ENCODE data around the gene TAGLN3.

The TAGLN3 gene

DNA sequence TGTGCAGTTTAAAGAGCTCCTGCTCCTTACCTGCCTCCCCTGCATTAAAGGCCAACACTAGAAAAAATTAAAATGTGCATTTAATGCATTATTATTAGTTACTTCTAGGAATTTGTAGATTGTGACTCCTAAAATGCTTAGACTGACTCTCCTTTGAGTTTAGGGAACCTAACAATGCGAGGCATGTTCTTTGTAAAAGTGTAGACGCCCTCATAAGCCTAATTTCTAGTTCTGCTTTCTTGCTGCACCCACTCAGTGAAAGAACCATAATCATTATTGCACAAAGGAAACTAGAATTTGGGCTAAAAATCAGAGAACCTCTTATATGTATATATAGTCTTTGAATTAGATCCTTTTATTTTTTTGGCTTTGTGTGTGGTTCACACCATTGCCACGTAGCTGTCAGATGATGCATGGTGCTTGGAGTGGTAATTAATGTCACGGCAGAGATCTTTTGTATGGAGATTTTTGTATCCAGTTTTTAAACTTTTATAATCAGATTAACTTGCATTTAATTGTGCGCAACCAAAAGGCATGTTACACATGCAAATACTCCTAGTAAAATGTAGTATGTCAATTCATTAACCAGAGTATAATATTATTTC is 19.2 kb upstream of the TAGLN3 start:
- ChIA-PET CTCF (interaction anchor here (0.7 to 2.6 kb wide), 8 partner anchors 10 to 310 kb away, joined by 3 to 16 read pairs (median 4); no protein-coding TSS in a partner anchor), POLR2A (interaction anchor here (0.5 to 1.7 kb wide), 10 partner anchors 10 to 582 kb away, joined by 3 to 9 read pairs (median 4); partner anchors contain the start of genes ATG3 and SLC35A5)
- Histone ChIP-seq H3K27ac (ENCODE audit: extremely low read depth, low read depth, low read length) (peak overlapping the region; percentile 45; the same call in 1 of the 2 replicates), H3K9me3 (ENCODE audit: control insufficient read depth, insufficient read depth, low read depth, low read length) (no peaks in the 10 kb centered on the region), H3K4me3 (ENCODE audit: low read depth, low read length) (peak overlapping the region; percentile 89), H3K36me3 (ENCODE audit: control insufficient read depth in 2 of 2, insufficient read depth in 1 of 2, low read length in 2 of 2) (peaks cover 0 to 18% of the 10 kb centered on the region in 2 experiments; a peak in 2 of 3 replicates), H3K4me1 (ENCODE audit: control insufficient read depth, insufficient read depth, low read length) (no peaks in the 10 kb centered on the region)
- TF ChIP-seq ZNF335 (tag by site-specific recombination; conservative IDR thresholded peaks at IDR 0.05) (peak; percentile 1), HOXD13 (CRISPR knock-in tag; IDR thresholded peaks at IDR 0.05; ENCODE audit: borderline replicate concordance) (no peak), SP3 (tag by site-specific recombination; IDR thresholded peaks at IDR 0.05) (peak; percentile 4; the same call in 1 of the 2 replicates)
- TF ChIP-seq, protein P1, sequence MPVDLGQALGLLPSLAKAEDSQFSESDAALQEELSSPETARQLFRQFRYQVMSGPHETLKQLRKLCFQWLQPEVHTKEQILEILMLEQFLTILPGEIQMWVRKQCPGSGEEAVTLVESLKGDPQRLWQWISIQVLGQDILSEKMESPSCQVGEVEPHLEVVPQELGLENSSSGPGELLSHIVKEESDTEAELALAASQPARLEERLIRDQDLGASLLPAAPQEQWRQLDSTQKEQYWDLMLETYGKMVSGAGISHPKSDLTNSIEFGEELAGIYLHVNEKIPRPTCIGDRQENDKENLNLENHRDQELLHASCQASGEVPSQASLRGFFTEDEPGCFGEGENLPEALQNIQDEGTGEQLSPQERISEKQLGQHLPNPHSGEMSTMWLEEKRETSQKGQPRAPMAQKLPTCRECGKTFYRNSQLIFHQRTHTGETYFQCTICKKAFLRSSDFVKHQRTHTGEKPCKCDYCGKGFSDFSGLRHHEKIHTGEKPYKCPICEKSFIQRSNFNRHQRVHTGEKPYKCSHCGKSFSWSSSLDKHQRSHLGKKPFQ (tag by site-specific recombination; IDR thresholded peaks at IDR 0.05): peak; percentile 55; the same call in 1 of the 2 replicates
- TF ChIP-seq, protein P2, sequence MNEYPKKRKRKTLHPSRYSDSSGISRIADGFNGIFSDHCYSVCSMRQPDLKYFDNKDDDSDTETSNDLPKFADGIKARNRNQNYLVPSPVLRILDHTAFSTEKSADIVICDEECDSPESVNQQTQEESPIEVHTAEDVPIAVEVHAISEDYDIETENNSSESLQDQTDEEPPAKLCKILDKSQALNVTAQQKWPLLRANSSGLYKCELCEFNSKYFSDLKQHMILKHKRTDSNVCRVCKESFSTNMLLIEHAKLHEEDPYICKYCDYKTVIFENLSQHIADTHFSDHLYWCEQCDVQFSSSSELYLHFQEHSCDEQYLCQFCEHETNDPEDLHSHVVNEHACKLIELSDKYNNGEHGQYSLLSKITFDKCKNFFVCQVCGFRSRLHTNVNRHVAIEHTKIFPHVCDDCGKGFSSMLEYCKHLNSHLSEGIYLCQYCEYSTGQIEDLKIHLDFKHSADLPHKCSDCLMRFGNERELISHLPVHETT (tag by site-specific recombination; IDR thresholded peaks at IDR 0.05): no peak

DNA sequence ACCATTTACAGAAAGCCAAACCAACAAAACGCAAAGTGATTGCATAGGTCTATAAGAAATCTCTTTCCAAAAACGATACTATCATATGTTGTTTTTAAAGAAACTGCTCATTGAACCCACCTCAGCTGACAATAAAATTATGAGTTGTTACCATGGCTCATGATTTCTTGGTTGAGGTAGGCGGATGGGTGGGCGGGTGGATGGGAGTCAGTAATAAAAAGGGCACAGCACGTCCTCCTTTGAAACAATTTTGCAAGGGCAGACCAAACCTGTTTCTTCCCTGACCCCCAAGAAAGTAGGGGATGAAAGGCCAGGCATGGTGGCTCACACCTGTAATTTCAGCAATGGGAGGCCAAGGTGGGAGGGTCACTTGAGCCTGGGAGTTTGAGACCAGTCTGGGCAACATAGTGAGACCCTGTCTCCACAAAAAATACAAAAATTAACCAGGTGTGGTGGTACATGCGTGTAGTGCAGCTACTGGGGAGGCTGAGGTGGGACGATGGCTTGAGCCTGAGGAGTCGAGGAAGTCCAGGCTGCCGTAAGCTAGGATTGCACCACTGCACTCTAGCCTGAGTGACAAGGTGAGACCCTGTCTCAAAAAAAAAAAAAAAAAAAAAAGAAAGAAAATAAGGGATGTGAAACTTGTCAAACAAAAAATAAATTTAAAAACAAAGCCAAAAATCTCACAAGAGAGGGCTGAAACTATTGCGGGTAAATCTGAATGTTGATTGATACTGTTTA is 17.8 kb upstream of the TAGLN3 start:
- ChIA-PET CTCF (interaction anchor here (1.1 kb wide), 1 partner anchor 265 kb away, joined by 3 read pairs; no protein-coding TSS in a partner anchor), POLR2A (interaction anchor here (0.7 kb wide), 1 partner anchor 35 kb away, joined by 3 read pairs; no protein-coding TSS in a partner anchor)
- no peaks in the 10 kb centered on the region for H3K4me1 ChIP-seq (ENCODE audit: control insufficient read depth, insufficient read depth, low read length)
- no peaks in the 10 kb centered on the region for H3K9me3 ChIP-seq (ENCODE audit: control insufficient read depth, insufficient read depth, low read depth, low read length)
- no peak overlapping the region for H3K4me3 ChIP-seq (ENCODE audit: low read depth, low read length)
- H3K36me3 ChIP-seq (ENCODE audit: control insufficient read depth in 2 of 2, insufficient read depth in 1 of 2, low read length in 2 of 2): peaks cover 0 to 26% of the 10 kb centered on the region in 2 experiments; a peak in 2 of 3 replicates
- TF ChIP-seq ZNF335 (tag by site-specific recombination; conservative IDR thresholded peaks at IDR 0.05) (no peak), ZFHX2 (tag by site-specific recombination; conservative IDR thresholded peaks at IDR 0.05) (peak; percentile 59), ZNF274 (IDR thresholded peaks at IDR 0.05; ENCODE audit: low read length) (no peak), ZNF274 (tag by site-specific recombination; IDR thresholded peaks at IDR 0.05; ENCODE audit: borderline replicate concordance) (no peak), ZNF121 (tag by site-specific recombination; IDR thresholded peaks at IDR 0.05) (peak; percentile 61; the same call in 1 of the 2 replicates), EGR2 (tag by site-specific recombination; IDR thresholded peaks at IDR 0.05; ENCODE audit: low read depth) (peak; percentile 49)
- H3K27ac ChIP-seq (ENCODE audit: extremely low read depth, low read depth, low read length): no peak overlapping the region

DNA sequence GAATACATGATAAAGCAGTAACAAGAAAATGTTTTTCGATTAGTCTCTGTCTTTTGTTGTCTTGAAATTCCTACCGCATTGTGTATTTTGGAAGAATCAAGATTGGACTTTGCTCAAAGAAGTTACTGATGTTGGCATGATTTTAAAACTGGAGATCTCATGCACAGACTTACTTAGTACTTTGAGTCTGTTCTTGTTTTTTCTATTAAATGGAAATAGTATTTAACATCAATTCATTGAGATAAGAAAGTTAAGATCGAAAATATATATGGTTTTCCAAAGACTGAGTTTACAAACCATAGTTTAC is 17.3 kb upstream of the TAGLN3 start:
- Histone ChIP-seq H3K27ac (ENCODE audit: extremely low read depth, low read depth, low read length) (no peak overlapping the region), H3K36me3 (ENCODE audit: control insufficient read depth in 2 of 2, insufficient read depth in 1 of 2, low read length in 2 of 2) (peaks cover 0 to 29% of the 10 kb centered on the region in 2 experiments), H3K4me1 (ENCODE audit: control insufficient read depth, insufficient read depth, low read length) (no peaks in the 10 kb centered on the region), H3K4me3 (ENCODE audit: low read depth, low read length) (no peak overlapping the region), H3K9me3 (ENCODE audit: control insufficient read depth, insufficient read depth, low read depth, low read length) (no peaks in the 10 kb centered on the region)
- POLR2A ChIA-PET: interaction anchor here (0.8 kb wide), 1 partner anchor 58 kb away, joined by 4 read pairs; no protein-coding TSS in a partner anchor
- CTCF ChIA-PET: interaction anchor here (0.5 to 1.1 kb wide), 5 partner anchors 13 to 683 kb away, joined by 3 to 4 read pairs (median 3); no protein-coding TSS in a partner anchor
- no peak for TF ChIP-seq HOXD13 (CRISPR knock-in tag; IDR thresholded peaks at IDR 0.05; ENCODE audit: borderline replicate concordance)
- no peak for TF ChIP-seq ZNF530 (tag by site-specific recombination; IDR thresholded peaks at IDR 0.05; ENCODE audit: low read depth)
- TF ChIP-seq, protein P3, sequence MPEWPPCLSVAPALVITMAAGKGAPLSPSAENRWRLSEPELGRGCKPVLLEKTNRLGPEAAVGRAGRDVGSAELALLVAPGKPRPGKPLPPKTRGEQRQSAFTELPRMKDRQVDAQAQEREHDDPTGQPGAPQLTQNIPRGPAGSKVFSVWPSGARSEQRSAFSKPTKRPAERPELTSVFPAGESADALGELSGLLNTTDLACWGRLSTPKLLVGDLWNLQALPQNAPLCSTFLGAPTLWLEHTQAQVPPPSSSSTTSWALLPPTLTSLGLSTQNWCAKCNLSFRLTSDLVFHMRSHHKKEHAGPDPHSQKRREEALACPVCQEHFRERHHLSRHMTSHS (tag by site-specific recombination; IDR thresholded peaks at IDR 0.05): no peak
- TF ChIP-seq ZNF175 (tag by site-specific recombination; IDR thresholded peaks at IDR 0.05): no peak
- no peak for TF ChIP-seq ZNF239 (tag by site-specific recombination; IDR thresholded peaks at IDR 0.05)
- no peak for TF ChIP-seq ZNF629 (tag by site-specific recombination; IDR thresholded peaks at IDR 0.05)
- no peak for TF ChIP-seq ZNF350 (tag by site-specific recombination; IDR thresholded peaks at IDR 0.05)
- TF ChIP-seq ZNF433 (tag by site-specific recombination; IDR thresholded peaks at IDR 0.05; ENCODE audit: low read depth): no peak
- TF ChIP-seq ZNF510 (tag by site-specific recombination; IDR thresholded peaks at IDR 0.05; ENCODE audit: insufficient replicate concordance): no peak
- TF ChIP-seq, protein P4, sequence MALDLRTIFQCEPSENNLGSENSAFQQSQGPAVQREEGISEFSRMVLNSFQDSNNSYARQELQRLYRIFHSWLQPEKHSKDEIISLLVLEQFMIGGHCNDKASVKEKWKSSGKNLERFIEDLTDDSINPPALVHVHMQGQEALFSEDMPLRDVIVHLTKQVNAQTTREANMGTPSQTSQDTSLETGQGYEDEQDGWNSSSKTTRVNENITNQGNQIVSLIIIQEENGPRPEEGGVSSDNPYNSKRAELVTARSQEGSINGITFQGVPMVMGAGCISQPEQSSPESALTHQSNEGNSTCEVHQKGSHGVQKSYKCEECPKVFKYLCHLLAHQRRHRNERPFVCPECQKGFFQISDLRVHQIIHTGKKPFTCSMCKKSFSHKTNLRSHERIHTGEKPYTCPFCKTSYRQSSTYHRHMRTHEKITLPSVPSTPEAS (tag by site-specific recombination; IDR thresholded peaks at IDR 0.05): no peak
- TF ChIP-seq, protein P5, sequence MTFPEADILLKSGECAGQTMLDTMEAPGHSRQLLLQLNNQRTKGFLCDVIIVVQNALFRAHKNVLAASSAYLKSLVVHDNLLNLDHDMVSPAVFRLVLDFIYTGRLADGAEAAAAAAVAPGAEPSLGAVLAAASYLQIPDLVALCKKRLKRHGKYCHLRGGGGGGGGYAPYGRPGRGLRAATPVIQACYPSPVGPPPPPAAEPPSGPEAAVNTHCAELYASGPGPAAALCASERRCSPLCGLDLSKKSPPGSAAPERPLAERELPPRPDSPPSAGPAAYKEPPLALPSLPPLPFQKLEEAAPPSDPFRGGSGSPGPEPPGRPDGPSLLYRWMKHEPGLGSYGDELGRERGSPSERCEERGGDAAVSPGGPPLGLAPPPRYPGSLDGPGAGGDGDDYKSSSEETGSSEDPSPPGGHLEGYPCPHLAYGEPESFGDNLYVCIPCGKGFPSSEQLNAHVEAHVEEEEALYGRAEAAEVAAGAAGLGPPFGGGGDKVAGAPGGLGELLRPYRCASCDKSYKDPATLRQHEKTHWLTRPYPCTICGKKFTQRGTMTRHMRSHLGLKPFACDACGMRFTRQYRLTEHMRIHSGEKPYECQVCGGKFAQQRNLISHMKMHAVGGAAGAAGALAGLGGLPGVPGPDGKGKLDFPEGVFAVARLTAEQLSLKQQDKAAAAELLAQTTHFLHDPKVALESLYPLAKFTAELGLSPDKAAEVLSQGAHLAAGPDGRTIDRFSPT (tag by site-specific recombination; IDR thresholded peaks at IDR 0.05): no peak
